ENCODE results near the gene AVPI1.
"Not testable (repeated sequence)": the region's sequence is repeated elsewhere in the genome, so short reads cannot be mapped to it uniquely, and the experiment has no call there.

AVPI1 gene

GRCh38 chr10:97659589-97659988, 27.5 kb downstream of the AVPI1 start:
- H3K36me3 ChIP-seq: peaks cover 58% of the 10 kb centered on the region
- no peak overlapping the region for H3K4me3 ChIP-seq (ENCODE audit: low read depth, low read length)
- DNase-seq: no peak
- H3K27me3 ChIP-seq (ENCODE audit: insufficient read depth, low read depth, severe bottlenecking): no peaks in the 10 kb centered on the region
- TF ChIP-seq CTCF (IDR thresholded peaks at IDR 0.05; ENCODE audit: low read depth, low read length): no peak
- H3K27ac ChIP-seq: no peak overlapping the region
- no peaks in the 10 kb centered on the region for H3K9me3 ChIP-seq (ENCODE audit: severe bottlenecking)

- peaks cover 65% of the 10 kb centered on the region for H3K36me3 ChIP-seq
- H3K27me3 ChIP-seq (ENCODE audit: insufficient read depth, low read depth, severe bottlenecking): no peaks in the 10 kb centered on the region
- no peaks in the 10 kb centered on the region for H3K9me3 ChIP-seq (ENCODE audit: severe bottlenecking)
- H3K4me3 ChIP-seq (ENCODE audit: low read depth, low read length): no peak overlapping the region
- no peak for TF ChIP-seq CTCF (IDR thresholded peaks at IDR 0.05; ENCODE audit: low read depth, low read length)
- DNase-seq: no peak
- no peak overlapping the region for H3K27ac ChIP-seq
These were observed 30.3 kb downstream of the AVPI1 start for GRCh38 chr10:97656777-97657176.

DNA sequence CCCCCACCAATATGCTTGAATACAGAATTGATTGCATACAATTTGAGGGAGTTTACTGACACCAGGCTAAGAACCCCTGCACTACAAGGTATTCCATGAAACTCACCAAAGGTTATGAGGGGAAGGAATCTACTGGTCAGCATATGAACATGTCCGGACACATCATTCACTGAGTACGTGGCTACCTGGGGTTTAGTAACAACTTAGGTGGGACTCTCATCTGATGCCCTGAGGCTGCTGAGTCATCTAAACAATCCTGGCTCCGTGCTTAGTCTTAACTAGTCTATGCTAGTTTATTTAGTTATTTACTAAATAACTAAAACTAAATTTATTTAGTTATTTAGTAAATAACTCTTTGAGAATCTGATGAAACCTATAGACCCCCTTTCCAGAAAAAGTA, 35.3 kb downstream of the AVPI1 start:
- H3K9me3 ChIP-seq (ENCODE audit: severe bottlenecking): no peaks in the 10 kb centered on the region
- H3K36me3 ChIP-seq: peaks cover 65% of the 10 kb centered on the region
- H3K27ac ChIP-seq: no peak overlapping the region
- DNase-seq: no peak
- H3K27me3 ChIP-seq (ENCODE audit: insufficient read depth, low read depth, severe bottlenecking): no peaks in the 10 kb centered on the region
- no peak for TF ChIP-seq CTCF (IDR thresholded peaks at IDR 0.05; ENCODE audit: low read depth, low read length)
- no peak overlapping the region for H3K4me3 ChIP-seq (ENCODE audit: low read depth, low read length)

DNA sequence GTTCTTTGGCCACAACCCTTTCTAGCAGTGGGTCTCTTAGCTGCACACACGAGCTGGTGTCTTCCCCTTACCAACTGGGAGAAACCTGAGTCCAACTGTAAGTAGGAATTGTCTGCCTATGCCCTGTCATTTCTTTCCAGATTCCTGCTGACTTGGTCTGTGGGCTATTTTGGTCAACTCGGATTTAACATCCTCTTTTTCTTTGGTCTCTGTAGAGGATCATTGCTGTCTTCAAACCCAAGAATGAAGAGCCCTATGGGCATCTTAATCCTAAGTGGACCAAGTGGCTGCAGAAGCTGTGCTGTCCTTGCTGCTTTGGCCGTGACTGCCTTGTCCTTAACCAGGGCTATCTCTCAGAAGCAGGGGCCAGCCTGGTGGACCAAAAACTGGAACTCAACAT, 36.3 kb downstream of the AVPI1 start:
- H3K36me3 ChIP-seq: peaks cover 64% of the 10 kb centered on the region
- H3K27me3 ChIP-seq (ENCODE audit: insufficient read depth, low read depth, severe bottlenecking): no peaks in the 10 kb centered on the region
- H3K4me3 ChIP-seq (ENCODE audit: low read depth, low read length): no peak overlapping the region
- H3K9me3 ChIP-seq (ENCODE audit: severe bottlenecking): no peaks in the 10 kb centered on the region
- no peak for DNase-seq
- TF ChIP-seq CTCF (IDR thresholded peaks at IDR 0.05; ENCODE audit: low read depth, low read length): no peak
- no peak overlapping the region for H3K27ac ChIP-seq

GRCh38 chr10:97649405-97649750, 37.7 kb downstream of the AVPI1 start:
- not testable (repeated sequence) for H3K9me3 ChIP-seq (ENCODE audit: severe bottlenecking); DNase-seq; H3K27ac ChIP-seq; H3K27me3 ChIP-seq (ENCODE audit: insufficient read depth, low read depth, severe bottlenecking); H3K4me3 ChIP-seq (ENCODE audit: low read depth, low read length)
- H3K36me3 ChIP-seq: peaks cover 64% of the 10 kb centered on the region

GRCh38 chr10:97648562-97649404, 38.3 kb downstream of the AVPI1 start:
- no peaks in the 10 kb centered on the region for H3K27me3 ChIP-seq (ENCODE audit: insufficient read depth, low read depth, severe bottlenecking)
- H3K36me3 ChIP-seq: peaks cover 66% of the 10 kb centered on the region
- DNase-seq: no peak
- H3K9me3 ChIP-seq (ENCODE audit: severe bottlenecking): no peaks in the 10 kb centered on the region
- no peak overlapping the region for H3K27ac ChIP-seq
- no peak for TF ChIP-seq CTCF (IDR thresholded peaks at IDR 0.05; ENCODE audit: low read depth, low read length)
- H3K4me3 ChIP-seq (ENCODE audit: low read depth, low read length): no peak overlapping the region

All from WERI-Rb-1 (cell line).